Fibroblast of skin of abdomen (primary cell): Measurements from ENCODE around the gene PRRC2B. TPM values are rescaled to one million over a fixed set of nuclear protein-coding genes. Genes with fewer than 3 reads are reported as not detected.
"Not testable (repeated sequence)": the region's sequence is repeated elsewhere in the genome, so short reads cannot be mapped to it uniquely, and the experiment has no call there.

ENCODE experiments used
- DNase-seq: peaks from one replicate; pipeline ENCODE4 v3.0.0-alpha.2; 2013
- polyA plus RNA-seq, 2 experiments: library from polyadenylated mRNA; unstranded; fragments of 120-200 nt; gene quantifications; one replicate each; pipeline ENCODE4 v1.2.1, GENCODE V29; 2013; ENCODE audit not compliant: insufficient read length in 2 of 2

PRRC2B gene
- polyA plus RNA-seq (2013, experiment 1 of 2; ENCODE audit: insufficient read length): 121 TPM
- polyA plus RNA-seq (2013, experiment 2 of 2; ENCODE audit: insufficient read length): 121 TPM

GRCh38 chr9:131393622-131394463 lies at the start of gene PRRC2B:
Gene PRRC2B (plus strand): TSS chr9:131394086. CDS start chr9:131430145, 36,059 bp downstream.
- peak; percentile 84 for DNase-seq

- not testable (repeated sequence) for DNase-seq
Measured at GRCh38 chr9:131344931-131345535, 48.9 kb upstream of the PRRC2B start.

- DNase-seq: no peak
Measured at GRCh38 chr9:131346559-131346958, 47.3 kb upstream of the PRRC2B start.

- no peak for DNase-seq
Measured at GRCh38 chr9:131347376-131348020, 46.4 kb upstream of the PRRC2B start.

- DNase-seq: no peak
Measured at GRCh38 chr9:131348631-131349521, 45.0 kb upstream of the PRRC2B start.

GRCh38 chr9:131349522-131349880 lies 44.4 kb upstream of the PRRC2B start:
- no peak for DNase-seq

GRCh38 chr9:131349881-131350563 lies 43.9 kb upstream of the PRRC2B start:
- peak; percentile 79 for DNase-seq

GRCh38 chr9:131356479-131356878 lies 37.4 kb upstream of the PRRC2B start:
- not testable (repeated sequence) for DNase-seq

- no peak for DNase-seq
Measured at GRCh38 chr9:131358556-131358955, 35.3 kb upstream of the PRRC2B start.

- no peak for DNase-seq
Measured at GRCh38 chr9:131361202-131361833, 32.6 kb upstream of the PRRC2B start.

GRCh38 chr9:131365546-131365945 lies 28.3 kb upstream of the PRRC2B start:
- DNase-seq: no peak

- peak; percentile 72 for DNase-seq
Measured at GRCh38 chr9:131366761-131367401, 27.0 kb upstream of the PRRC2B start.

- DNase-seq: no peak
Measured at GRCh38 chr9:131367450-131367849, 26.4 kb upstream of the PRRC2B start.

- no peak for DNase-seq
Measured at GRCh38 chr9:131370638-131371037, 23.2 kb upstream of the PRRC2B start.

- not testable (repeated sequence) for DNase-seq
Measured at GRCh38 chr9:131372599-131372973, 21.3 kb upstream of the PRRC2B start.

- not testable (repeated sequence) for DNase-seq
Measured at GRCh38 chr9:131374638-131375037, 19.2 kb upstream of the PRRC2B start.

- DNase-seq: peak; percentile 21
Measured at GRCh38 chr9:131379056-131379455, 14.8 kb upstream of the PRRC2B start.

- DNase-seq: peak; percentile 78
Measured at GRCh38 chr9:131382850-131383729, 10.8 kb upstream of the PRRC2B start.

GRCh38 chr9:131385296-131385695 lies 8.6 kb upstream of the PRRC2B start:
- DNase-seq: no peak

- DNase-seq: no peak
Measured at GRCh38 chr9:131386281-131386680, 7.6 kb upstream of the PRRC2B start.
